K562 (cell line): ENCODE data around the gene MAPK8IP2. TPM values are rescaled to one million over a fixed set of nuclear protein-coding genes. Genes with fewer than 3 reads are reported as not detected.

Source experiments
- ARNT ChIP-seq, 2 experiments: fragments of 450-650 bp; IDR thresholded peaks; 2 replicates each; pipeline ENCODE4 v1.6.1; 2016; ENCODE audit warnings: mild to moderate bottlenecking in 1 of 2
- BCOR ChIP-seq: fragments of 450-650 bp; IDR thresholded peaks from 2 replicates; pipeline ENCODE4 v1.6.1; 2016
- EP400 ChIP-seq: fragments of 450-650 bp; IDR thresholded peaks from 2 replicates; pipeline ENCODE4 v1.6.1; 2017; ENCODE audit warnings: antibody characterized with exemption, mild to moderate bottlenecking, moderate library complexity
- GTF3C2 ChIP-seq: IDR thresholded peaks from 3 replicates; pipeline ENCODE4 v1.6.1; 2011; ENCODE audit warnings: borderline replicate concordance, mild to moderate bottlenecking, moderate library complexity; ENCODE audit not compliant: insufficient read length; ENCODE audit errors: extremely low read depth
- MAX ChIP-seq: sonication (generic); formaldehyde crosslinking; IDR thresholded peaks from 2 replicates; pipeline ENCODE4 v1.9.0; 2022; ENCODE audit warnings: mild to moderate bottlenecking, missing genetic modification reagents
- NCOA1 ChIP-seq: fragments of 450-650 bp; IDR thresholded peaks from 2 replicates; pipeline ENCODE4 v1.6.1; 2016; ENCODE audit warnings: low read depth
- NCOA2 ChIP-seq, 2 experiments: fragments of 450-650 bp; IDR thresholded peaks; 2 replicates each; pipeline ENCODE4 v1.6.1; 2018; ENCODE audit warnings: mild to moderate bottlenecking in 2 of 2, moderate library complexity in 1 of 2; ENCODE audit not compliant: partially characterized antibody in 2 of 2
- NEUROD1 ChIP-seq: fragments of 150-350 bp; IDR thresholded peaks from 2 replicates; pipeline ENCODE4 v1.6.1; 2014; ENCODE audit warnings: borderline replicate concordance, low read length, low read depth; ENCODE audit not compliant: partially characterized antibody
- SRSF7 ChIP-seq: fragments of 200-400 bp; formaldehyde crosslinking; optimal IDR thresholded peaks from 2 replicates; pipeline ENCODE3; 2017; ENCODE audit warnings: mild to moderate bottlenecking, low read depth, low read length
- TEAD1 ChIP-seq, 2 experiments: fragments of 450-650 bp in 1 of 2; sonication (generic) in 1 of 2; formaldehyde crosslinking; IDR thresholded peaks; 2 replicates each; pipeline versions ENCODE4 v1.4.0 to v1.8.0; 2020 to 2022; ENCODE audit warnings: mild to moderate bottlenecking in 2 of 2, missing genetic modification reagents in 1 of 2
- ZFX ChIP-seq: sonication (generic); formaldehyde crosslinking; IDR thresholded peaks from 2 replicates; pipeline ENCODE4 v1.8.0; 2022; ENCODE audit warnings: mild to moderate bottlenecking, missing genetic modification reagents, moderate library complexity
- ZNF407 ChIP-seq: fragments of 450-650 bp; IDR thresholded peaks from 2 replicates; pipeline ENCODE4 v1.6.1; 2016; ENCODE audit warnings: low read depth
- polyA plus RNA-seq, 8 experiments: library from polyadenylated mRNA; depleted of rRNA in 4 of 8; stranded (reverse) in 5 of 8; unstranded in 3 of 8; fragments of >200 nt; fragmentation: Nextera tagmentation in 2 of 8; fragmentation: Illumina TruSeq in 1 of 8; extraction: Ambion mirVana in 2 of 8; extraction: Trizol in 1 of 8; gene quantifications; 2 replicates each; pipeline versions ENCODE4 v1.2.1 to v1.2.3, GENCODE V29; 2011 to 2014; ENCODE audit warnings: inconsistent platforms in 1 of 8, missing spikeins in 1 of 8
- total RNA-seq, 7 experiments: library from RNA; depleted of rRNA in 6 of 7; stranded (reverse); fragments of >200 nt in 6 of 7; fragmentation: Illumina TruSeq in 2 of 7; extraction: Trizol in 2 of 7; gene quantifications; 2 replicates each; pipeline versions ENCODE4 v1.2.1 to v1.2.3, GENCODE V29; 2011 to 2021; ENCODE audit warnings: low replicate concordance in 1 of 7
- TF ChIP-seq, protein P1 (sequence below): sonication (generic); formaldehyde crosslinking; IDR thresholded peaks from 2 replicates; pipeline ENCODE4 v1.8.1; 2023; ENCODE audit warnings: mild to moderate bottlenecking, missing genetic modification reagents

MAPK8IP2 gene
- total and polyA plus RNA-seq, 9 of the 15 experiments (the other 6 are each of a cell fraction or from before 2014, with no cell fraction given), result 0.01 to 0.47 (median 0.07) TPM; not detected in 2

DNA sequence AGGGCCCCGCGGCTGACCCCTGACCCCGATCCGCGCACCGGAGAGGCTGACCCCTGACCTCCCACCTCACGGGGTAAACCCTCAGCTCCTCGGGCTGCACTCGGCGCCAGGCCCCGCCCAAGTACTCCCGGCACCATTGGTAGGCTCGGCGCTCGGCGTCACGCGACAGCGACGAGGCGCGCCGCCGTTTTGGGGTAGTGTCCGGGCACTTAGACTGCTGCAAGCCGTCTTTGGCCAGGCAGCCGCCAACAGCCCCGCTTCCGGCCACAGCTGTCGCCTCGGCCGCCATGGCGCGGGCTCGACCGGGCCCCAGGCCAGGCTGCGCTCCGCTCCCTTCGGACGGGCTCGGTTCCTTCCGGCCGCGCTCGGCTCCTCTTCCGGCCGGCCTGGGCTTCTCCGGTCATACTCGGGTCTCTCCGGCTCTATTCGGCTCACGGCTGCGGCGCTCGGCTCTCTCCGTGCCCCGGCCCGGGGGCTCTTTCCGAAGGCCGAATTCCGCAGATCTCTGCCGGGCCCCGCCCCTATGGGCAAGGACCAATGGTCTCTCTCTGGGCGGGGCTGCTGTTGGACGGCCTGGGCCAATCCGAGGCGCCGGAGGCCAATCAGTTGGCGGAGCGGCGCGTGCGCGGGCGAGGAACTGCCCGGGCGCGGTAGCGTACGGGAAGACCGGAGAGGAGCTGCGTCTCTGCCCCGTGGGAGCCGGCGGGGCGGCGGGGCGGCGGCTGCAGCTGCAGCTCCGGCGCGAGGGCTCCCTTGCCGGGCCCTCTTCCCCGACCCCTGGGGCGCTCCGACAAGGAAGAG, 17.9 kb upstream of the MAPK8IP2 start, which contains the start of gene CHKB (continued):
- TF ChIP-seq ZNF407 (no peak), ARNT (IDR thresholded peaks at IDR 0.05) (no peak), MAX (peak; percentile 70), TEAD1 (CRISPR knock-in tag; IDR thresholded peaks at IDR 0.05) (peak in 1 of 2 experiments; percentile 73; a peak in 2 of 4 replicates), SRSF7 (no peak), NCOA1 (no peak), BCOR (no peak), ZFX (CRISPR knock-in tag) (peak; percentile 90), NCOA2 (IDR thresholded peaks at IDR 0.05; ENCODE audit: partially characterized antibody in 2 of 2) (no peak), NEUROD1 (no peak), GTF3C2 (no peak), EP400 (peak; percentile 56; the same call in 1 of the 2 replicates)
- TF ChIP-seq, protein P1, sequence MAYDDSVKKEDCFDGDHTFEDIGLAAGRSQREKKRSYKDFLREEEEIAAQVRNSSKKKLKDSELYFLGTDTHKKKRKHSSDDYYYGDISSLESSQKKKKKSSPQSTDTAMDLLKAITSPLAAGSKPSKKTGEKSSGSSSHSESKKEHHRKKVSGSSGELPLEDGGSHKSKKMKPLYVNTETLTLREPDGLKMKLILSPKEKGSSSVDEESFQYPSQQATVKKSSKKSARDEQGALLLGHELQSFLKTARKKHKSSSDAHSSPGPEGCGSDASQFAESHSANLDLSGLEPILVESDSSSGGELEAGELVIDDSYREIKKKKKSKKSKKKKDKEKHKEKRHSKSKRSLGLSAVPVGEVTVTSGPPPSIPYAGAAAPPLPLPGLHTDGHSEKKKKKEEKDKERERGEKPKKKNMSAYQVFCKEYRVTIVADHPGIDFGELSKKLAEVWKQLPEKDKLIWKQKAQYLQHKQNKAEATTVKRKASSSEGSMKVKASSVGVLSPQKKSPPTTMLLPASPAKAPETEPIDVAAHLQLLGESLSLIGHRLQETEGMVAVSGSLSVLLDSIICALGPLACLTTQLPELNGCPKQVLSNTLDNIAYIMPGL, result no peak
